ENCODE data around the gene GRIN2A.

DNA sequence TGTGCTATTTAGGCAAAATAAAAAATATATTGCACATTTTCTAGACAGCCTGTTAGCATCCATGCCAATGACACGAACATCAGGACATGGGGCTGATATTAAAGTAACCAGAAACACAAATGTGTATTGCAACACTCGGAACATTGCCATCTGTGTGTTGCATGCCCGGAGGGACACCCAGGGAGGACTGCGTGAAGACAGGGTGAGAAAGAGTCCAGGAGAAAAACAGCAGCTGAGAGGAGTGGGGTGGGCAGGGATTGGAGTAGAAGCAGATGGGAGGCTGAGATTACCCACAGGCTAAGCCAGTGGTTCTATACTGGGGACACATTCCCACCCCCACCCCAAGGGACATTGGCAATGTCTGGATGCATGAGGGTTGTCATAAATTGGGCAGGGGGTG, 114.8 kb downstream of the GRIN2A start:
- TF ChIP-seq, protein P1, sequence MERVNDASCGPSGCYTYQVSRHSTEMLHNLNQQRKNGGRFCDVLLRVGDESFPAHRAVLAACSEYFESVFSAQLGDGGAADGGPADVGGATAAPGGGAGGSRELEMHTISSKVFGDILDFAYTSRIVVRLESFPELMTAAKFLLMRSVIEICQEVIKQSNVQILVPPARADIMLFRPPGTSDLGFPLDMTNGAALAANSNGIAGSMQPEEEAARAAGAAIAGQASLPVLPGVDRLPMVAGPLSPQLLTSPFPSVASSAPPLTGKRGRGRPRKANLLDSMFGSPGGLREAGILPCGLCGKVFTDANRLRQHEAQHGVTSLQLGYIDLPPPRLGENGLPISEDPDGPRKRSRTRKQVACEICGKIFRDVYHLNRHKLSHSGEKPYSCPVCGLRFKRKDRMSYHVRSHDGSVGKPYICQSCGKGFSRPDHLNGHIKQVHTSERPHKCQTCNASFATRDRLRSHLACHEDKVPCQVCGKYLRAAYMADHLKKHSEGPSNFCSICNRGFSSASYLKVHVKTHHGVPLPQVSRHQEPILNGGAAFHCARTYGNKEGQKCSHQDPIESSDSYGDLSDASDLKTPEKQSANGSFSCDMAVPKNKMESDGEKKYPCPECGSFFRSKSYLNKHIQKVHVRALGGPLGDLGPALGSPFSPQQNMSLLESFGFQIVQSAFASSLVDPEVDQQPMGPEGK (CRISPR knock-in tag; IDR thresholded peaks at IDR 0.05; ENCODE audit: borderline replicate concordance): no peak
- TF ChIP-seq SNAI2 (CRISPR knock-in tag; IDR thresholded peaks at IDR 0.05) (no peak), RARB (CRISPR knock-in tag; IDR thresholded peaks at IDR 0.05) (no peak), ARNTL (CRISPR knock-in tag; IDR thresholded peaks at IDR 0.05; ENCODE audit: borderline replicate concordance, low read depth) (no peak), ZFP3 (CRISPR knock-in tag; IDR thresholded peaks at IDR 0.05) (no peak)

Data from SK-N-SH treated with all-trans-retinoic acid at 6 μM for 48 hours (cell line).